Keratinocyte (primary cell): ENCODE results near the gene STXBP5L.

Experiments
- CTCF ChIP-seq, 3 experiments: IDR thresholded peaks in 1 of 3; conservative IDR thresholded peaks in 1 of 3; optimal IDR thresholded peaks in 1 of 3; 2 replicates in 2 of 3; 3 replicates in 1 of 3; pipeline versions ENCODE3 to v1.5.1; 2011; ENCODE audit warnings: low read length in 3 of 3, mild to moderate bottlenecking in 3 of 3, moderate library complexity in 2 of 3, control low read depth in 1 of 3, inconsistent platforms in 1 of 3; ENCODE audit not compliant: insufficient read depth in 2 of 3; ENCODE audit errors: extremely low read depth in 1 of 3
- EZH2 ChIP-seq: IDR thresholded peaks from one replicate; pipeline ENCODE4 v1.6.1; 2012; ENCODE audit warnings: inconsistent platforms, mild to moderate bottlenecking, low read length, moderate library complexity

GRCh38 chr3:120988994-120989393 is 81.0 kb downstream of the STXBP5L start:
- TF ChIP-seq CTCF (optimal IDR thresholded peaks at IDR 0.05 in 1 of 3, IDR thresholded peaks at IDR 0.05 in 1 of 3, conservative IDR thresholded peaks at IDR 0.05 in 1 of 3; ENCODE audit: extremely low read depth in 1 of 3, insufficient read depth in 2 of 3, low read length in 3 of 3) (no peak), EZH2 (no peak)
